HL-60 (cell line): ENCODE results near the gene SUGP1.

Experiments used
- DNase-seq, 2 experiments: peaks; one replicate each; pipeline ENCODE4 v3.0.0-alpha.2; 2010 to 2020; ENCODE audit warnings: low read depth in 1 of 2, low spot score in 1 of 2
- H3K27ac ChIP-seq: fragments of 250-450 bp; sonication (Bioruptor Pico); replicated peaks from 2 replicates; pipeline ENCODE4 v1.5.1; 2020; ENCODE audit warnings: mild to moderate bottlenecking, moderate library complexity
- H3K27me3 ChIP-seq: fragments of 250-450 bp; sonication (Bioruptor Pico); 2 replicates; pipeline ENCODE4 v1.5.1; 2021; ENCODE audit warnings: mild to moderate bottlenecking, moderate library complexity; ENCODE audit not compliant: insufficient read depth, poor library complexity, severe bottlenecking
- H3K4me3 ChIP-seq: replicated peaks from 2 replicates; pipeline ENCODE4 v1.5.1; 2011; ENCODE audit warnings: mild to moderate bottlenecking, control low read depth, low read length; ENCODE audit not compliant: insufficient read depth
- CTCF ChIP-seq: IDR thresholded peaks from one replicate; pipeline ENCODE4 v1.5.1; 2011; ENCODE audit warnings: low read length, control low read depth, inconsistent platforms; ENCODE audit not compliant: insufficient read depth
- GABPA ChIP-seq: IDR thresholded peaks from 2 replicates; pipeline ENCODE4 v1.6.1; 2012; ENCODE audit warnings: low read depth
- POLR2AphosphoS5 ChIP-seq: IDR thresholded peaks from 2 replicates; pipeline ENCODE4 v1.6.1; 2012; ENCODE audit warnings: low read depth
- REST ChIP-seq: IDR thresholded peaks from 2 replicates; pipeline ENCODE4 v1.6.1; 2012; ENCODE audit warnings: low read depth; ENCODE audit not compliant: insufficient replicate concordance
- SPI1 ChIP-seq: IDR thresholded peaks from 2 replicates; pipeline ENCODE4 v1.6.1; 2012; ENCODE audit warnings: low read depth, mild to moderate bottlenecking, borderline replicate concordance

The SUGP1 gene

GRCh38 chr19:19345970-19346369 is 25.7 kb upstream of the SUGP1 start:
- H3K4me3 ChIP-seq: no peak overlapping the region
- TF ChIP-seq SPI1 (no peak), POLR2AphosphoS5 (no peak), GABPA (no peak), CTCF (no peak), REST (no peak)
- no peak overlapping the region for H3K27ac ChIP-seq
- no peaks in the 10 kb centered on the region for H3K27me3 ChIP-seq
- no peak for DNase-seq

- no peak for DNase-seq
- Histone ChIP-seq H3K4me3 (no peak overlapping the region), H3K27ac (no peak overlapping the region), H3K27me3 (no peaks in the 10 kb centered on the region)
- no peak for TF ChIP-seq CTCF
Measured at GRCh38 chr19:19345232-19345631, 24.9 kb upstream of the SUGP1 start.

- no peaks in the 10 kb centered on the region for H3K27me3 ChIP-seq
Measured at GRCh38 chr19:19343762-19344161, 23.5 kb upstream of the SUGP1 start.

More at GRCh38 chr19:19343762-19344161, 23.5 kb upstream of the SUGP1 start:
- Histone ChIP-seq H3K4me3 (no peak overlapping the region), H3K27ac (no peak overlapping the region)
- TF ChIP-seq REST (no peak), POLR2AphosphoS5 (no peak), GABPA (no peak), SPI1 (no peak), CTCF (no peak)
- no peak for DNase-seq
